Measurements from ENCODE around the gene REELD1. TPM values are rescaled to one million over a fixed set of nuclear protein-coding genes. Genes with fewer than 3 reads are reported as not detected.

The REELD1 gene
- total RNA-seq, 1 donor: not detected

GRCh38 chr4:146191766-146192458 is 22.4 kb upstream of the REELD1 start:
- no peak for TF ChIP-seq CTCF (IDR thresholded peaks at IDR 0.05; ENCODE audit: insufficient read depth, low read length)
- no peak overlapping the region for H3K4me3 ChIP-seq (ENCODE audit: low read depth, low read length)
- DNase-seq (ENCODE audit: low read depth): no peak

- DNase-seq (ENCODE audit: low read depth): no peak
- no peak overlapping the region for H3K4me3 ChIP-seq (ENCODE audit: low read depth, low read length)
- TF ChIP-seq CTCF (IDR thresholded peaks at IDR 0.05; ENCODE audit: insufficient read depth, low read length): no peak
Measured at GRCh38 chr4:146193628-146194027, 20.7 kb upstream of the REELD1 start.

GRCh38 chr4:146194212-146194611 is 20.1 kb upstream of the REELD1 start:
- H3K4me3 ChIP-seq (ENCODE audit: low read depth, low read length): no peak overlapping the region
- no peak for DNase-seq (ENCODE audit: low read depth)
- no peak for TF ChIP-seq CTCF (IDR thresholded peaks at IDR 0.05; ENCODE audit: insufficient read depth, low read length)

- DNase-seq (ENCODE audit: low read depth): no peak
- no peak for TF ChIP-seq CTCF (IDR thresholded peaks at IDR 0.05; ENCODE audit: insufficient read depth, low read length)
Measured at GRCh38 chr4:146202665-146203064, 11.7 kb upstream of the REELD1 start.

GRCh38 chr4:146207410-146207809 is 6.9 kb upstream of the REELD1 start:
- DNase-seq (ENCODE audit: low read depth): no peak
- no peak for TF ChIP-seq CTCF (IDR thresholded peaks at IDR 0.05; ENCODE audit: insufficient read depth, low read length)
- no peak overlapping the region for H3K4me3 ChIP-seq (ENCODE audit: low read depth, low read length)

More at GRCh38 chr4:146202665-146203064, 11.7 kb upstream of the REELD1 start:
- no peak overlapping the region for H3K4me3 ChIP-seq (ENCODE audit: low read depth, low read length)

GRCh38 chr4:146210890-146211289 is 3.4 kb upstream of the REELD1 start:
- no peak for DNase-seq (ENCODE audit: low read depth)
- no peak overlapping the region for H3K4me3 ChIP-seq (ENCODE audit: low read depth, low read length)
- TF ChIP-seq CTCF (IDR thresholded peaks at IDR 0.05; ENCODE audit: insufficient read depth, low read length): no peak

- no peak overlapping the region for H3K4me3 ChIP-seq (ENCODE audit: low read depth, low read length)
- no peak for DNase-seq (ENCODE audit: low read depth)
- no peak for TF ChIP-seq CTCF (IDR thresholded peaks at IDR 0.05; ENCODE audit: insufficient read depth, low read length)
Measured at GRCh38 chr4:146211440-146211839, 2.9 kb upstream of the REELD1 start.

Data from fibroblast of the aortic adventitia (primary cell).